Lung (tissue), 12 donors: Measurements from ENCODE around the gene SLC7A11. TPM values are rescaled to one million over a fixed set of nuclear protein-coding genes. Genes with fewer than 3 reads are reported as not detected.

Experiments used
- ATAC-seq: fragments of 200-7000 bp; cut with Tn5 transposase; one replicate; pipeline ENCODE4 v1.9.1; 2020; ENCODE audit warnings: moderate number of reproducible peaks; ENCODE audit not compliant: insufficient read depth, low FRiP score
- DNase-seq, 3 donors: peaks; one replicate each; pipeline ENCODE4 v3.0.0-alpha.2; 2013 to 2017
- H3K27ac ChIP-seq, 2 donors: one replicate each; pipeline ENCODE4 v1.5.1; 2013; ENCODE audit warnings: mild to moderate bottlenecking in 2 of 2, moderate library complexity in 2 of 2, control low read depth in 1 of 2, inconsistent platforms in 1 of 2, low read depth in 1 of 2, low read length in 1 of 2
- H3K27me3 ChIP-seq, 3 donors: one replicate each; pipeline ENCODE4 v1.5.1; 2013; ENCODE audit warnings: low read length in 2 of 3; ENCODE audit not compliant: control insufficient read depth in 3 of 3, insufficient read depth in 3 of 3
- H3K36me3 ChIP-seq, 4 donors: one replicate each; pipeline ENCODE4 v1.5.1; 2013; ENCODE audit warnings: low read length in 4 of 4, mild to moderate bottlenecking in 1 of 4, moderate library complexity in 1 of 4; ENCODE audit not compliant: control insufficient read depth in 4 of 4, insufficient read depth in 4 of 4
- H3K4me1 ChIP-seq, 5 donors: one replicate each; pipeline ENCODE4 v1.5.1; 2013; ENCODE audit warnings: low read length in 5 of 5, mild to moderate bottlenecking in 2 of 5, moderate library complexity in 1 of 5; ENCODE audit not compliant: control insufficient read depth in 5 of 5, insufficient read depth in 5 of 5
- H3K4me3 ChIP-seq: one replicate; pipeline ENCODE4 v1.5.1; 2013; ENCODE audit warnings: mild to moderate bottlenecking, control low read depth, moderate library complexity
- H3K9ac ChIP-seq, 2 donors: one replicate each; pipeline ENCODE4 v1.5.1; 2013; ENCODE audit warnings: low read length in 2 of 2, control low read depth in 1 of 2; ENCODE audit not compliant: insufficient read depth in 1 of 2
- H3K9me3 ChIP-seq, 4 donors: one replicate each; pipeline ENCODE4 v1.5.1; 2013; ENCODE audit warnings: low read length in 3 of 4, mild to moderate bottlenecking in 1 of 4, moderate library complexity in 1 of 4; ENCODE audit not compliant: control insufficient read depth in 4 of 4, insufficient read depth in 3 of 4
- WGBS, 2 donors: extraction: QIAGEN DNeasy Blood & Tissue Kit; methylation state at CpG; one replicate each; pipeline ENCODE4 v1.1.7; 2013; 5-methylcytosine and 5-hydroxymethylcytosine counted together
- polyA plus RNA-seq, 2 donors: library from polyadenylated mRNA; stranded (reverse); fragments of 200-250 nt; gene quantifications; one replicate each; pipeline ENCODE4 v1.2.1, GENCODE V29; 2013
- total RNA-seq, 2 donors: library from RNA; depleted of rRNA in 1 of 2; stranded (reverse); fragments of >200 nt in 1 of 2; gene quantifications; one replicate each; pipeline ENCODE4 v1.2.1, GENCODE V29; 2014 to 2021
- TF ChIP-seq, protein P1 (sequence below): IDR thresholded peaks from 2 replicates; pipeline ENCODE4 v1.5.1; 2012; ENCODE audit warnings: mild to moderate bottlenecking; ENCODE audit errors: control extremely low read depth, extremely low read depth
- donor health status: control.
- donor health status: control.
- donor health status: Bipolar disorder and iron deficiency.
- donor health status: healthy.
- donor health status: DM: yes; HTN: yes; CAD: no.

Gene SLC7A11
- total and polyA plus RNA-seq, 4 donors = 2.0 to 6.7 (median 2.9) TPM

- TF ChIP-seq, protein P1, sequence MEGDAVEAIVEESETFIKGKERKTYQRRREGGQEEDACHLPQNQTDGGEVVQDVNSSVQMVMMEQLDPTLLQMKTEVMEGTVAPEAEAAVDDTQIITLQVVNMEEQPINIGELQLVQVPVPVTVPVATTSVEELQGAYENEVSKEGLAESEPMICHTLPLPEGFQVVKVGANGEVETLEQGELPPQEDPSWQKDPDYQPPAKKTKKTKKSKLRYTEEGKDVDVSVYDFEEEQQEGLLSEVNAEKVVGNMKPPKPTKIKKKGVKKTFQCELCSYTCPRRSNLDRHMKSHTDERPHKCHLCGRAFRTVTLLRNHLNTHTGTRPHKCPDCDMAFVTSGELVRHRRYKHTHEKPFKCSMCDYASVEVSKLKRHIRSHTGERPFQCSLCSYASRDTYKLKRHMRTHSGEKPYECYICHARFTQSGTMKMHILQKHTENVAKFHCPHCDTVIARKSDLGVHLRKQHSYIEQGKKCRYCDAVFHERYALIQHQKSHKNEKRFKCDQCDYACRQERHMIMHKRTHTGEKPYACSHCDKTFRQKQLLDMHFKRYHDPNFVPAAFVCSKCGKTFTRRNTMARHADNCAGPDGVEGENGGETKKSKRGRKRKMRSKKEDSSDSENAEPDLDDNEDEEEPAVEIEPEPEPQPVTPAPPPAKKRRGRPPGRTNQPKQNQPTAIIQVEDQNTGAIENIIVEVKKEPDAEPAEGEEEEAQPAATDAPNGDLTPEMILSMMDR = no peak
- no peaks in the 10 kb centered on the region for H3K36me3 ChIP-seq
- no peak for ATAC-seq
- no peak overlapping the region for H3K9ac ChIP-seq
- no peaks in the 10 kb centered on the region for H3K4me1 ChIP-seq
- H3K27ac ChIP-seq = no peak overlapping the region
- no peak overlapping the region for H3K4me3 ChIP-seq
- H3K9me3 ChIP-seq = no peaks in the 10 kb centered on the region
- WGBS, 2 donors = 93 to 95% methylated on average over 2 of the region's 2 CpGs
- DNase-seq = no peak
- H3K27me3 ChIP-seq = no peaks in the 10 kb centered on the region
Measured at GRCh38 chr4:138229160-138229559, 13.0 kb downstream of the SLC7A11 start.

GRCh38 chr4:138226351-138226750 is 15.8 kb downstream of the SLC7A11 start:
- WGBS, 2 donors = 78 to 85% methylated on average over 3 of the region's 3 CpGs
- H3K36me3 ChIP-seq = no peaks in the 10 kb centered on the region
- no peaks in the 10 kb centered on the region for H3K9me3 ChIP-seq
- TF ChIP-seq, protein P1 = no peak
- H3K4me3 ChIP-seq = no peak overlapping the region
- H3K4me1 ChIP-seq = peaks cover 0 to 10% (median 0%) of the 10 kb centered on the region in 5 donors
- no peak overlapping the region for H3K9ac ChIP-seq
- H3K27me3 ChIP-seq = no peaks in the 10 kb centered on the region
- ATAC-seq = no peak
- no peak overlapping the region for H3K27ac ChIP-seq
- DNase-seq = no peak

- TF ChIP-seq, protein P1 = no peak
- 34 to 70% methylated on average over 1 of the region's 1 CpG for WGBS, 2 donors
- ATAC-seq (no peak), DNase-seq (no peak)
- Histone ChIP-seq H3K4me3 (no peak overlapping the region), H3K27me3 (no peaks in the 10 kb centered on the region), H3K27ac (no peak overlapping the region), H3K4me1 (peaks cover 0 to 12% (median 0%) of the 10 kb centered on the region in 5 donors), H3K9me3 (no peaks in the 10 kb centered on the region), H3K36me3 (no peaks in the 10 kb centered on the region), H3K9ac (no peak overlapping the region)
Measured at GRCh38 chr4:138225477-138225876, 16.7 kb downstream of the SLC7A11 start.

GRCh38 chr4:138224614-138225013 is 17.5 kb downstream of the SLC7A11 start:
- Histone ChIP-seq H3K27ac (no peak overlapping the region), H3K9me3 (no peaks in the 10 kb centered on the region), H3K4me3 (no peak overlapping the region), H3K4me1 (peaks cover 0 to 12% (median 0%) of the 10 kb centered on the region in 5 donors), H3K27me3 (no peaks in the 10 kb centered on the region), H3K36me3 (no peaks in the 10 kb centered on the region), H3K9ac (no peak overlapping the region)
- ATAC-seq (no peak), DNase-seq (no peak)
- TF ChIP-seq, protein P1 = no peak
